ENCODE measurements around the gene OASL. TPM values are rescaled to one million over a fixed set of nuclear protein-coding genes. Genes with fewer than 3 reads are reported as not detected.
A peak's percentile ranks its signal among the peaks of the same experiment; 100 is the strongest.

Gene OASL, protein sequence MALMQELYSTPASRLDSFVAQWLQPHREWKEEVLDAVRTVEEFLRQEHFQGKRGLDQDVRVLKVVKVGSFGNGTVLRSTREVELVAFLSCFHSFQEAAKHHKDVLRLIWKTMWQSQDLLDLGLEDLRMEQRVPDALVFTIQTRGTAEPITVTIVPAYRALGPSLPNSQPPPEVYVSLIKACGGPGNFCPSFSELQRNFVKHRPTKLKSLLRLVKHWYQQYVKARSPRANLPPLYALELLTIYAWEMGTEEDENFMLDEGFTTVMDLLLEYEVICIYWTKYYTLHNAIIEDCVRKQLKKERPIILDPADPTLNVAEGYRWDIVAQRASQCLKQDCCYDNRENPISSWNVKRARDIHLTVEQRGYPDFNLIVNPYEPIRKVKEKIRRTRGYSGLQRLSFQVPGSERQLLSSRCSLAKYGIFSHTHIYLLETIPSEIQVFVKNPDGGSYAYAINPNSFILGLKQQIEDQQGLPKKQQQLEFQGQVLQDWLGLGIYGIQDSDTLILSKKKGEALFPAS
- under 1 TPM in 6 of 7 donors, not detected in 1; 0.12 to 0.61 (median 0.35) TPM for total RNA-seq
- polyA plus RNA-seq = 1 to 10 TPM in 1 of 2 donors, under 1 TPM in 1; 0.42 to 2.8 TPM
- long read RNA-seq, donor 1, partial matches to known transcripts = 0 of 8 reads
- long read RNA-seq, donor 1, other reads (novel, unspliced or antisense) = 2 of 8 reads
- long read RNA-seq, donor 2 = 0 reads
- long read RNA-seq, donor 3, partial matches to known transcripts = 0 of 1 reads
- long read RNA-seq, donor 3, other reads (novel, unspliced or antisense) = 0 of 1 reads

DNA sequence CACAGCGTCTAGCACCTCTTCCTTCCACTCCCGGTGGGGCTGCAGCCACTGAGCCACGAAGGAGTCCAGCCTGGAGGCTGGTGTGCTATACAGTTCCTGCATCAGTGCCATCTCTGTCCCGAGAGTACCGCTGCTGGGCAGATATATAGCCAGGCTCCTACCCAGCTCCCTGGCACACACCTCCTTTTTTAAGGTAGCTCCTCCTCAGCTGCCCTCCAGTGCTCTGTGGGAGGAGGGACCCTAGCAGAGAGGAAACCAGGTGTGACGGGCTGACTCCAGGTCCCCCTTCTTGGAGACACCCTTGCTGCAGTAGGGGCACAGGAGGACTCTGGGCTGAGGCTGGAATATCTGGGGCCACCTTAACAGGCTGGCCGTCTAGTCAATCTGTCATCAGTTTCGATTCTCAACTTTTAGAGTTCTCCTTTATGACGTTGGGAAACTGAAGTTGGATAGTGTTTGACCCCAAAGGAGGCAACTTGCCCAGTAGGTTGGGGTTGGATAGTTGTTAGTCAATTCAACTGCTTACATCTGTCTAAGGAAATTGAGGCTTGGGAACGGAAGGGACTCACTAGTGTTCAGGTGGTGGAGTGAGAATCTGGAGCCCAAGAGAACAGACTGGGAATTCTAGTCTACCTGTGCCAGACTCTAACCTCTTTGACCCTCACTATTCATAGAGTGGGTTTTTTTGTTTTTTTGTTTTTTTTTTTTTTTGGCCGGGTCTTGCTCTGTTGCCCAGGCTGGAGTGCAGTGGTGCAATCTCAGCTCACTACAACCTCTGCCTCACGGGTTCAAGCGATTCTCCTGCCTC lies at the start of gene OASL:
OASL (minus strand) TSS at position 386 of the 808 bp plus-strand sequence; CDS start at position 111, 275 bp downstream.
- 17 to 31% (median 20%) methylated on average over 13 of the region's 13 CpGs for WGBS, 3 donors
- peak in 1 of 5 donors; percentile 12 for DNase-seq
- H3K4me1 ChIP-seq (ENCODE audit: insufficient read depth) = peaks cover 7% of the 10 kb centered on the region
- TF ChIP-seq CTCF (IDR thresholded peaks at IDR 0.05) (no peak), EP300 (IDR thresholded peaks at IDR 0.05) (no peak)
- intact Hi-C loops (cut with DNase I) = no loop called here
- no peaks in the 10 kb centered on the region for H3K9me3 ChIP-seq
- H3K27ac ChIP-seq = no peak within 1 kb of the TSS
- H3K27me3 ChIP-seq = no peaks in the 10 kb centered on the region
- H3K4me3 ChIP-seq = peak within 1 kb of the TSS; percentile 26
- no peaks in the 10 kb centered on the region for H3K36me3 ChIP-seq

DNA sequence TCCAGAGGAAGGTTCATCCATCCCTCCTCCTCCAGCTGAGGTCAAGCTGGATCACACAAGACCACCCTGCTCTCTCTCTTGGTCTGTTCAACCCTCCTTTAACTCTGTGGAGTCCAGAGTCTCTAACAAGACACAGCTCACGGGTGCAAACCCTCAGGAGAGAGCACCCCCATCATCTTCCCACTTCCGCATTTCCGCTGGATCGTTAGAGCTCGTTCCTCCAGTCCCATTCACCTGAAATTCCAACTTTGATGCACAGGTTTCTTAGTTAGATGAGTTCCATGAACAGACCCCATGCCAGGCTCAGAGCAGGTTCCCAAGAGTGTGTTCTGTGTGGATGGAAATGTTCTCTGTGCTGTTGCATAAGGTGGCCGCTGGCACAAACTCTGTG lies 49.1 kb upstream of the OASL start:
- TF ChIP-seq POLR2A (IDR thresholded peaks at IDR 0.05) (no peak), EP300 (IDR thresholded peaks at IDR 0.05) (no peak), CTCF (IDR thresholded peaks at IDR 0.05) (no peak)
- DNase-seq = no peak
- no peaks in the 10 kb centered on the region for H3K36me3 ChIP-seq
- H3K27ac ChIP-seq = no peak overlapping the region
- WGBS, 3 donors = 89 to 97% (median 95%) methylated on average over 6 of the region's 6 CpGs
- no peaks in the 10 kb centered on the region for H3K9me3 ChIP-seq
- H3K27me3 ChIP-seq = no peaks in the 10 kb centered on the region
- no peaks in the 10 kb centered on the region for H3K4me1 ChIP-seq (ENCODE audit: insufficient read depth)
- intact Hi-C loops (cut with DNase I) = no loop called here
- H3K4me3 ChIP-seq = no peak overlapping the region

- H3K27me3 ChIP-seq = no peaks in the 10 kb centered on the region
- no peak overlapping the region for H3K4me3 ChIP-seq
- WGBS, 3 donors = 55 to 73% (median 61%) methylated on average over 11 of the region's 11 CpGs
- no peaks in the 10 kb centered on the region for H3K9me3 ChIP-seq
- DNase-seq = no peak
- intact Hi-C loops (cut with DNase I) = no loop called here
- H3K4me1 ChIP-seq (ENCODE audit: insufficient read depth) = no peaks in the 10 kb centered on the region
- TF ChIP-seq EP300 (IDR thresholded peaks at IDR 0.05) (no peak), CTCF (IDR thresholded peaks at IDR 0.05) (no peak), POLR2A (IDR thresholded peaks at IDR 0.05) (no peak)
- no peaks in the 10 kb centered on the region for H3K36me3 ChIP-seq
- no peak overlapping the region for H3K27ac ChIP-seq
Measured at GRCh38 chr12:121087467-121088194, 48.6 kb upstream of the OASL start.
